K562 (cell line): ENCODE results near the gene LRRC71. TPM values are rescaled to one million over a fixed set of nuclear protein-coding genes. Genes with fewer than 3 reads are reported as not detected.

ENCODE experiments used
- ATF7 ChIP-seq: fragments of 450-650 bp; IDR thresholded peaks from 2 replicates; pipeline ENCODE4 v1.7.1; 2014; ENCODE audit warnings: mild to moderate bottlenecking, moderate library complexity
- CBX1 ChIP-seq: sonication (generic); IDR thresholded peaks from 2 replicates; pipeline ENCODE4 v1.6.1; 2016; ENCODE audit warnings: antibody characterized with exemption, low read depth, mild to moderate bottlenecking
- EP300 ChIP-seq: IDR thresholded peaks from 2 replicates; pipeline ENCODE4 v1.6.1; 2012; ENCODE audit warnings: low read length, improper control_type of control experiment
- FOSL1 ChIP-seq: fragments of 200-800 bp; sonication (Bioruptor generic); conservative IDR thresholded peaks from 2 replicates; pipeline ENCODE4 v1.6.1; 2016; ENCODE audit warnings: missing genetic modification characterization, missing compliant biosample characterization
- FOXK1 ChIP-seq: sonication (generic); formaldehyde crosslinking; IDR thresholded peaks from 2 replicates; pipeline ENCODE4 v1.8.0; 2022; ENCODE audit warnings: missing genetic modification reagents, mild to moderate bottlenecking, borderline replicate concordance
- GTF2E2 ChIP-seq: fragments of 200-800 bp; sonication (Bioruptor generic); IDR thresholded peaks from 2 replicates; pipeline ENCODE4 v1.6.1; 2016; ENCODE audit warnings: missing genetic modification characterization, missing compliant biosample characterization
- KLF13 ChIP-seq: fragments of 450-650 bp; IDR thresholded peaks from 2 replicates; pipeline ENCODE4 v1.6.1; 2016; ENCODE audit warnings: missing genetic modification characterization, low read depth, mild to moderate bottlenecking, missing compliant biosample characterization, moderate library complexity, borderline replicate concordance
- MCM2 ChIP-seq: fragments of 450-650 bp; IDR thresholded peaks from 2 replicates; pipeline ENCODE4 v1.6.1; 2017; ENCODE audit warnings: low read depth, mild to moderate bottlenecking
- MTA2 ChIP-seq: fragments of 450-650 bp; IDR thresholded peaks from 2 replicates; pipeline ENCODE4 v1.6.1; 2016; ENCODE audit warnings: low read depth
- RFX7 ChIP-seq: fragments of 250-450 bp; sonication (Bioruptor Pico); IDR thresholded peaks from 2 replicates; pipeline ENCODE4 v1.5.1; 2021; ENCODE audit warnings: mild to moderate bottlenecking
- TEAD2 ChIP-seq: fragments of 450-650 bp; IDR thresholded peaks from 2 replicates; pipeline ENCODE4 v1.6.1; 2016; ENCODE audit warnings: missing genetic modification characterization, control low read depth, missing compliant biosample characterization
- ZNF121 ChIP-seq: sonication (generic); formaldehyde crosslinking; conservative IDR thresholded peaks from 2 replicates; pipeline ENCODE4 v1.8.0; 2022; ENCODE audit warnings: missing genetic modification reagents
- ZNF24 ChIP-seq: fragments of 450-650 bp; IDR thresholded peaks from 2 replicates; pipeline ENCODE4 v1.6.1; 2016
- ZNF324 ChIP-seq: fragments of 250-450 bp; sonication (Bioruptor Pico); IDR thresholded peaks from 2 replicates; pipeline ENCODE4 v1.4.0; 2020; ENCODE audit warnings: mild to moderate bottlenecking
- ZNF785 ChIP-seq: fragments of 250-450 bp; sonication (Bioruptor Pico); IDR thresholded peaks from 2 replicates; pipeline ENCODE4 v1.4.0; 2020; ENCODE audit warnings: mild to moderate bottlenecking
- polyA plus RNA-seq, 8 experiments: library from polyadenylated mRNA; depleted of rRNA in 4 of 8; stranded (reverse) in 5 of 8; unstranded in 3 of 8; fragments of >200 nt; fragmentation: Nextera tagmentation in 2 of 8; fragmentation: Illumina TruSeq in 1 of 8; extraction: Ambion mirVana in 2 of 8; extraction: Trizol in 1 of 8; gene quantifications; 2 replicates each; pipeline versions ENCODE4 v1.2.1 to v1.2.3, GENCODE V29; 2011 to 2014; ENCODE audit warnings: inconsistent platforms in 1 of 8, missing spikeins in 1 of 8
- total RNA-seq, 7 experiments: library from RNA; depleted of rRNA in 6 of 7; stranded (reverse); fragments of >200 nt in 6 of 7; fragmentation: Illumina TruSeq in 2 of 7; extraction: Trizol in 2 of 7; gene quantifications; 2 replicates each; pipeline versions ENCODE4 v1.2.1 to v1.2.3, GENCODE V29; 2011 to 2021; ENCODE audit warnings: low replicate concordance in 1 of 7
- TF ChIP-seq, protein P1 (sequence below): fragments of 450-650 bp; IDR thresholded peaks from 2 replicates; pipeline ENCODE4 v1.7.0; 2016; ENCODE audit warnings: borderline replicate concordance
- TF ChIP-seq, protein P2 (sequence below): fragments of 200-400 bp; formaldehyde crosslinking; IDR thresholded peaks from 2 replicates; pipeline ENCODE4 v1.6.1; 2017; ENCODE audit warnings: mild to moderate bottlenecking, low read depth, low read length, moderate library complexity
- TF ChIP-seq, protein P3 (sequence below), 2 experiments: fragments of 450-650 bp; formaldehyde crosslinking in 1 of 2; IDR thresholded peaks; 2 replicates each; pipeline versions ENCODE4 v1.4.0 to v1.6.1; 2014 to 2020; ENCODE audit warnings: mild to moderate bottlenecking in 2 of 2, borderline replicate concordance in 1 of 2, low read depth in 1 of 2

Gene LRRC71
- total and polyA plus RNA-seq, 9 of the 15 experiments (the other 6 are each of a cell fraction or from before 2014, with no cell fraction given): 0.06 to 1.2 (median 0.51) TPM; not detected in 1

DNA sequence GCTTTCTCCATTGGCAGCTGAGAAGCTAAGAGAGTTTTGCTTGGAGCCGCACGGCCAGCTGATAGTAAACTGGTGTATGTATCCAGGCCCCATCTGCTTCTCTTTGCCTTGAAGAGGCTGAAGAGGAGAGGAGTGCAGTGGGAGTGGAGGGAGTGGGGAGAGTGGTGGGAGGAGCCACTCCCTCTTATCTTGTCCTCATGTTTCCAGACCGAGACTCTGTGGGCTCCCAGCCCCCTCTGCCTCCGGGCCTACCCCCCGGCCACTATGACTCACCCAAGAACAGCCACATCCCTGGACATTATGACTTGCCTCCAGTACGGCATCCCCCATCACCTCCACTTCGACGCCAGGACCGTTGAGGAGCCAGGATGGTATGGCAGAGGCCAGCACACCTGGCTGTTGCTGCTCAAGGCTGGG lies 6.0 kb upstream of the LRRC71 start (continued):
- peak; percentile 81 for TF ChIP-seq EP300
- TF ChIP-seq ZNF785 (CRISPR knock-in tag): no peak
- TF ChIP-seq FOSL1 (tag): peak; percentile 98
- no peak for TF ChIP-seq RFX7 (CRISPR knock-in tag)
- TF ChIP-seq KLF13 (tag): no peak; the same call in 1 of the 2 replicates
- TF ChIP-seq, protein P1, sequence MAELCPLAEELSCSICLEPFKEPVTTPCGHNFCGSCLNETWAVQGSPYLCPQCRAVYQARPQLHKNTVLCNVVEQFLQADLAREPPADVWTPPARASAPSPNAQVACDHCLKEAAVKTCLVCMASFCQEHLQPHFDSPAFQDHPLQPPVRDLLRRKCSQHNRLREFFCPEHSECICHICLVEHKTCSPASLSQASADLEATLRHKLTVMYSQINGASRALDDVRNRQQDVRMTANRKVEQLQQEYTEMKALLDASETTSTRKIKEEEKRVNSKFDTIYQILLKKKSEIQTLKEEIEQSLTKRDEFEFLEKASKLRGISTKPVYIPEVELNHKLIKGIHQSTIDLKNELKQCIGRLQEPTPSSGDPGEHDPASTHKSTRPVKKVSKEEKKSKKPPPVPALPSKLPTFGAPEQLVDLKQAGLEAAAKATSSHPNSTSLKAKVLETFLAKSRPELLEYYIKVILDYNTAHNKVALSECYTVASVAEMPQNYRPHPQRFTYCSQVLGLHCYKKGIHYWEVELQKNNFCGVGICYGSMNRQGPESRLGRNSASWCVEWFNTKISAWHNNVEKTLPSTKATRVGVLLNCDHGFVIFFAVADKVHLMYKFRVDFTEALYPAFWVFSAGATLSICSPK: no peak
- TF ChIP-seq GTF2E2 (tag): no peak
- TF ChIP-seq CBX1: no peak
- no peak for TF ChIP-seq FOXK1 (CRISPR knock-in tag)
- peak; percentile 30; the same call in 1 of the 2 replicates for TF ChIP-seq MTA2
- no peak for TF ChIP-seq MCM2
- TF ChIP-seq, protein P2, sequence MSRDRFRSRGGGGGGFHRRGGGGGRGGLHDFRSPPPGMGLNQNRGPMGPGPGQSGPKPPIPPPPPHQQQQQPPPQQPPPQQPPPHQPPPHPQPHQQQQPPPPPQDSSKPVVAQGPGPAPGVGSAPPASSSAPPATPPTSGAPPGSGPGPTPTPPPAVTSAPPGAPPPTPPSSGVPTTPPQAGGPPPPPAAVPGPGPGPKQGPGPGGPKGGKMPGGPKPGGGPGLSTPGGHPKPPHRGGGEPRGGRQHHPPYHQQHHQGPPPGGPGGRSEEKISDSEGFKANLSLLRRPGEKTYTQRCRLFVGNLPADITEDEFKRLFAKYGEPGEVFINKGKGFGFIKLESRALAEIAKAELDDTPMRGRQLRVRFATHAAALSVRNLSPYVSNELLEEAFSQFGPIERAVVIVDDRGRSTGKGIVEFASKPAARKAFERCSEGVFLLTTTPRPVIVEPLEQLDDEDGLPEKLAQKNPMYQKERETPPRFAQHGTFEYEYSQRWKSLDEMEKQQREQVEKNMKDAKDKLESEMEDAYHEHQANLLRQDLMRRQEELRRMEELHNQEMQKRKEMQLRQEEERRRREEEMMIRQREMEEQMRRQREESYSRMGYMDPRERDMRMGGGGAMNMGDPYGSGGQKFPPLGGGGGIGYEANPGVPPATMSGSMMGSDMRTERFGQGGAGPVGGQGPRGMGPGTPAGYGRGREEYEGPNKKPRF: no peak
- TF ChIP-seq TEAD2 (tag): no peak
- TF ChIP-seq ATF7: peak; percentile 79
- 0 out of 2 replicates have a peak, but pooled peaks have one; percentile 18 for TF ChIP-seq ZNF24
- no peak for TF ChIP-seq ZNF324 (CRISPR knock-in tag)
- TF ChIP-seq ZNF121 (CRISPR knock-in tag): no peak
- TF ChIP-seq, protein P3, sequence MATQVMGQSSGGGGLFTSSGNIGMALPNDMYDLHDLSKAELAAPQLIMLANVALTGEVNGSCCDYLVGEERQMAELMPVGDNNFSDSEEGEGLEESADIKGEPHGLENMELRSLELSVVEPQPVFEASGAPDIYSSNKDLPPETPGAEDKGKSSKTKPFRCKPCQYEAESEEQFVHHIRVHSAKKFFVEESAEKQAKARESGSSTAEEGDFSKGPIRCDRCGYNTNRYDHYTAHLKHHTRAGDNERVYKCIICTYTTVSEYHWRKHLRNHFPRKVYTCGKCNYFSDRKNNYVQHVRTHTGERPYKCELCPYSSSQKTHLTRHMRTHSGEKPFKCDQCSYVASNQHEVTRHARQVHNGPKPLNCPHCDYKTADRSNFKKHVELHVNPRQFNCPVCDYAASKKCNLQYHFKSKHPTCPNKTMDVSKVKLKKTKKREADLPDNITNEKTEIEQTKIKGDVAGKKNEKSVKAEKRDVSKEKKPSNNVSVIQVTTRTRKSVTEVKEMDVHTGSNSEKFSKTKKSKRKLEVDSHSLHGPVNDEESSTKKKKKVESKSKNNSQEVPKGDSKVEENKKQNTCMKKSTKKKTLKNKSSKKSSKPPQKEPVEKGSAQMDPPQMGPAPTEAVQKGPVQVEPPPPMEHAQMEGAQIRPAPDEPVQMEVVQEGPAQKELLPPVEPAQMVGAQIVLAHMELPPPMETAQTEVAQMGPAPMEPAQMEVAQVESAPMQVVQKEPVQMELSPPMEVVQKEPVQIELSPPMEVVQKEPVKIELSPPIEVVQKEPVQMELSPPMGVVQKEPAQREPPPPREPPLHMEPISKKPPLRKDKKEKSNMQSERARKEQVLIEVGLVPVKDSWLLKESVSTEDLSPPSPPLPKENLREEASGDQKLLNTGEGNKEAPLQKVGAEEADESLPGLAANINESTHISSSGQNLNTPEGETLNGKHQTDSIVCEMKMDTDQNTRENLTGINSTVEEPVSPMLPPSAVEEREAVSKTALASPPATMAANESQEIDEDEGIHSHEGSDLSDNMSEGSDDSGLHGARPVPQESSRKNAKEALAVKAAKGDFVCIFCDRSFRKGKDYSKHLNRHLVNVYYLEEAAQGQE (IDR thresholded peaks at IDR 0.05; ENCODE audit: borderline replicate concordance): peak; percentile 34; the same call in 1 of the 2 replicates
- TF ChIP-seq, protein P3 (CRISPR knock-in tag; IDR thresholded peaks at IDR 0.05; ENCODE audit: low read depth): no peak
